ENCODE measurements around the gene FGF18.

GRCh38 chr5:171485668-171486067, 66.2 kb downstream of the FGF18 start:
- TF ChIP-seq CTCF (IDR thresholded peaks at IDR 0.05) (no peak), POLR2A (IDR thresholded peaks at IDR 0.05) (no peak)

Measured in heart left ventricle (tissue), 13 donors.